C4-2B (cell line): ENCODE results near the gene DNAH6.

Experiments used
- ZFX ChIP-seq: fragments of 450-650 bp; IDR thresholded peaks from 2 replicates; pipeline ENCODE4 v1.6.1; 2017
- TF ChIP-seq, protein P1 (sequence below): fragments of 450-650 bp; conservative IDR thresholded peaks from 2 replicates; pipeline ENCODE4 v1.5.1; 2017; ENCODE audit warnings: mild to moderate bottlenecking

DNA sequence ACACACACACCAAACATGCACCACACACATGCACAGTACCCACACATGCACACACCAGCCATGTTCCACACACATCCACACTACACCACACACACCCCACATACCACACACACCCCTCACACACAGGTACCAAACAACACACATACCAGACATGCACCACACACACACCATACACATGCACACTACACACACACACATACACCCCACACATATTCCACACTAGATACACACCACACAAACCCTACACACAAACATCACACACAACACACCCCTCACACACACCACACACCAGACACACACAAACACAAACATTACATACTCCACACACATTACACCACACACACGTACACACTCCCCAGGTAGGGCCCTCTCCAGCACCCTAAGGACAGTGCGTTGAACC is 313.4 kb downstream of the DNAH6 start:
- TF ChIP-seq, protein P1, sequence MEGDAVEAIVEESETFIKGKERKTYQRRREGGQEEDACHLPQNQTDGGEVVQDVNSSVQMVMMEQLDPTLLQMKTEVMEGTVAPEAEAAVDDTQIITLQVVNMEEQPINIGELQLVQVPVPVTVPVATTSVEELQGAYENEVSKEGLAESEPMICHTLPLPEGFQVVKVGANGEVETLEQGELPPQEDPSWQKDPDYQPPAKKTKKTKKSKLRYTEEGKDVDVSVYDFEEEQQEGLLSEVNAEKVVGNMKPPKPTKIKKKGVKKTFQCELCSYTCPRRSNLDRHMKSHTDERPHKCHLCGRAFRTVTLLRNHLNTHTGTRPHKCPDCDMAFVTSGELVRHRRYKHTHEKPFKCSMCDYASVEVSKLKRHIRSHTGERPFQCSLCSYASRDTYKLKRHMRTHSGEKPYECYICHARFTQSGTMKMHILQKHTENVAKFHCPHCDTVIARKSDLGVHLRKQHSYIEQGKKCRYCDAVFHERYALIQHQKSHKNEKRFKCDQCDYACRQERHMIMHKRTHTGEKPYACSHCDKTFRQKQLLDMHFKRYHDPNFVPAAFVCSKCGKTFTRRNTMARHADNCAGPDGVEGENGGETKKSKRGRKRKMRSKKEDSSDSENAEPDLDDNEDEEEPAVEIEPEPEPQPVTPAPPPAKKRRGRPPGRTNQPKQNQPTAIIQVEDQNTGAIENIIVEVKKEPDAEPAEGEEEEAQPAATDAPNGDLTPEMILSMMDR = no peak
- no peak for TF ChIP-seq ZFX
